B cell (primary cell): Measurements from ENCODE around the gene MUL1. TPM values are rescaled to one million over a fixed set of nuclear protein-coding genes. Genes with fewer than 3 reads are reported as not detected.

ENCODE experiments used
- ATAC-seq: fragments of 200-7000 bp; cut with Tn5 transposase; one replicate; pipeline ENCODE4 v1.10.0; 2021; ENCODE audit warnings: low read depth, mild to moderate bottlenecking, moderate number of reproducible peaks, moderate library complexity
- CTCF ChIA-PET: fragments of 350-600 bp; sonication (Branson Sonifier 250); formaldehyde crosslinking; loops from one replicate; lab custom pipeline; 2021; ENCODE audit warnings: antibody characterized with exemption, inconsistent platforms; lab: Charles Lee
- POLR2A ChIA-PET: fragments of 350-600 bp; sonication (Branson Sonifier 250); formaldehyde crosslinking; loops from one replicate; lab custom pipeline; 2021; ENCODE audit warnings: antibody characterized with exemption; lab: Charles Lee
- DNase-seq: peaks from one replicate; pipeline ENCODE4 v3.0.0; 2013
- H2AFZ ChIP-seq: 2 replicates; pipeline ENCODE4 v1.6.1; 2012; ENCODE audit warnings: mild to moderate bottlenecking, low read depth, low read length; ENCODE audit not compliant: insufficient read depth, poor library complexity, severe bottlenecking
- H3K27ac ChIP-seq, 2 donors: 1 replicate in 1 of 2; 2 replicates in 1 of 2; pipeline ENCODE4 v1.5.1; 2012 to 2013; ENCODE audit warnings: low read length in 2 of 2, mild to moderate bottlenecking in 2 of 2, moderate library complexity in 1 of 2
- H3K27me3 ChIP-seq, 4 experiments: fragments of 200-600 bp in 1 of 4; sonication (generic) in 1 of 4; replicated peaks in 1 of 4; 1 replicate in 2 of 4; 2 replicates in 2 of 4; pipeline versions ENCODE4 v1.6.1 to v1.7.0; 2013 to 2016; ENCODE audit warnings: low read length in 3 of 4, mild to moderate bottlenecking in 2 of 4, mixed read lengths in 1 of 4, moderate library complexity in 1 of 4; ENCODE audit not compliant: insufficient read depth in 4 of 4, control insufficient read depth in 3 of 4; ENCODE audit errors: control extremely low read depth in 1 of 4
- H3K36me3 ChIP-seq, 2 experiments: replicated peaks in 1 of 2; 1 replicate in 1 of 2; 2 replicates in 1 of 2; pipeline versions ENCODE4 v1.6.1 to v1.7.1; 2013; ENCODE audit warnings: low read length in 1 of 2; ENCODE audit not compliant: insufficient read depth in 2 of 2, control insufficient read depth in 1 of 2; ENCODE audit errors: control extremely low read depth in 1 of 2, extremely low read depth in 1 of 2
- H3K4me1 ChIP-seq, 2 donors: fragments of 200-600 bp in 1 of 2; sonication (generic) in 1 of 2; 1 replicate in 1 of 2; 2 replicates in 1 of 2; pipeline versions ENCODE4 v1.5.1 to v1.6.1; 2013 to 2017; ENCODE audit warnings: low read length in 2 of 2; ENCODE audit not compliant: control insufficient read depth in 2 of 2, insufficient read depth in 2 of 2
- H3K4me2 ChIP-seq: replicated peaks from 2 replicates; pipeline ENCODE3; 2012; ENCODE audit warnings: mild to moderate bottlenecking, low read depth, low read length; ENCODE audit not compliant: poor library complexity, severe bottlenecking
- H3K4me3 ChIP-seq, 5 experiments: fragments of 200-600 bp in 1 of 5; sonication (generic) in 1 of 5; 1 replicate in 3 of 5; 2 replicates in 2 of 5; pipeline versions ENCODE4 v1.5.1 to v1.7.0; 2011 to 2016; ENCODE audit warnings: low read length in 4 of 5, mild to moderate bottlenecking in 4 of 5, low read depth in 2 of 5, control low read depth in 1 of 5, moderate library complexity in 1 of 5; ENCODE audit not compliant: insufficient read depth in 1 of 5; ENCODE audit errors: control extremely low read depth in 1 of 5, extremely low read depth in 1 of 5
- H3K79me2 ChIP-seq: fragments of 200-600 bp; sonication (generic); one replicate; pipeline ENCODE4 v1.6.0; 2016; ENCODE audit warnings: low read length; ENCODE audit not compliant: control insufficient read depth, insufficient read depth
- H3K9ac ChIP-seq: fragments of 200-600 bp; sonication (generic); 2 replicates; pipeline ENCODE4 v1.6.1; 2017; ENCODE audit warnings: mild to moderate bottlenecking, low read length, moderate library complexity
- H3K9me3 ChIP-seq, 3 donors: one replicate each; pipeline versions ENCODE4 v1.6.1 to v1.7.1; 2013; ENCODE audit warnings: low read length in 2 of 3; ENCODE audit not compliant: control insufficient read depth in 2 of 3, insufficient read depth in 1 of 3; ENCODE audit errors: control extremely low read depth in 1 of 3
- H4K20me1 ChIP-seq: 2 replicates; pipeline ENCODE4 v1.6.0; 2012; ENCODE audit warnings: mild to moderate bottlenecking, low read length; ENCODE audit not compliant: insufficient read depth, control insufficient read depth, poor library complexity, severe bottlenecking
- H3K27ac Mint-ChIP-seq: one replicate; pipeline ENCODE4 v1.8.0; 2021; ENCODE audit warnings: mixed read lengths
- H3K27me3 Mint-ChIP-seq: one replicate; pipeline ENCODE4 v1.8.0; 2021; ENCODE audit warnings: mixed read lengths
- H3K4me1 Mint-ChIP-seq: one replicate; pipeline ENCODE4 v1.8.0; 2021; ENCODE audit warnings: mixed read lengths
- H3K4me3 Mint-ChIP-seq: one replicate; pipeline ENCODE4 v1.8.0; 2021; ENCODE audit warnings: mixed read lengths
- H3K9me3 Mint-ChIP-seq: one replicate; pipeline ENCODE4 v1.8.0; 2022; ENCODE audit warnings: mixed read lengths; ENCODE audit not compliant: insufficient read depth
- EZH2 ChIP-seq: IDR thresholded peaks from 2 replicates; pipeline ENCODE4 v1.6.1; 2012; ENCODE audit warnings: borderline replicate concordance, low read depth, mild to moderate bottlenecking, moderate library complexity, low read length; ENCODE audit not compliant: insufficient read depth, poor library complexity, severe bottlenecking
- WGBS: methylation state at CpG from one replicate; pipeline ENCODE4 v1.1.5; 2013; ENCODE audit warnings: missing lambda C conversion rate; ENCODE audit not compliant: insufficient coverage; 5-methylcytosine and 5-hydroxymethylcytosine counted together
- intact Hi-C: fragments of 100-400 bp; cut with micrococcal nuclease; formaldehyde crosslinking; loops from one replicate; pipeline ENCODE4 v1.10.0; 2022
- polyA plus RNA-seq: library from polyadenylated mRNA; depleted of rRNA; stranded (reverse); fragments of >200 nt; gene quantifications from 2 replicates; pipeline ENCODE4 v1.2.3, GENCODE V29; 2012
- total RNA-seq, 2 donors: library from RNA; stranded (reverse); fragments of 120-200 nt in 1 of 2; gene quantifications; 1 replicate in 1 of 2; 2 replicates in 1 of 2; pipeline versions ENCODE4 v1.2.3 to v1.2.4, GENCODE V29; 2013 to 2022
- TF ChIP-seq, protein P1 (sequence below): fragments of 200-600 bp; IDR thresholded peaks from one replicate; pipeline ENCODE4 v1.8.0; 2022; ENCODE audit warnings: antibody characterized with exemption, mild to moderate bottlenecking

Gene MUL1
- total and polyA plus RNA-seq, 2 donors (not counting 1 experiment from before 2014, with no cell fraction given) = 11.4 to 23.9 TPM

DNA sequence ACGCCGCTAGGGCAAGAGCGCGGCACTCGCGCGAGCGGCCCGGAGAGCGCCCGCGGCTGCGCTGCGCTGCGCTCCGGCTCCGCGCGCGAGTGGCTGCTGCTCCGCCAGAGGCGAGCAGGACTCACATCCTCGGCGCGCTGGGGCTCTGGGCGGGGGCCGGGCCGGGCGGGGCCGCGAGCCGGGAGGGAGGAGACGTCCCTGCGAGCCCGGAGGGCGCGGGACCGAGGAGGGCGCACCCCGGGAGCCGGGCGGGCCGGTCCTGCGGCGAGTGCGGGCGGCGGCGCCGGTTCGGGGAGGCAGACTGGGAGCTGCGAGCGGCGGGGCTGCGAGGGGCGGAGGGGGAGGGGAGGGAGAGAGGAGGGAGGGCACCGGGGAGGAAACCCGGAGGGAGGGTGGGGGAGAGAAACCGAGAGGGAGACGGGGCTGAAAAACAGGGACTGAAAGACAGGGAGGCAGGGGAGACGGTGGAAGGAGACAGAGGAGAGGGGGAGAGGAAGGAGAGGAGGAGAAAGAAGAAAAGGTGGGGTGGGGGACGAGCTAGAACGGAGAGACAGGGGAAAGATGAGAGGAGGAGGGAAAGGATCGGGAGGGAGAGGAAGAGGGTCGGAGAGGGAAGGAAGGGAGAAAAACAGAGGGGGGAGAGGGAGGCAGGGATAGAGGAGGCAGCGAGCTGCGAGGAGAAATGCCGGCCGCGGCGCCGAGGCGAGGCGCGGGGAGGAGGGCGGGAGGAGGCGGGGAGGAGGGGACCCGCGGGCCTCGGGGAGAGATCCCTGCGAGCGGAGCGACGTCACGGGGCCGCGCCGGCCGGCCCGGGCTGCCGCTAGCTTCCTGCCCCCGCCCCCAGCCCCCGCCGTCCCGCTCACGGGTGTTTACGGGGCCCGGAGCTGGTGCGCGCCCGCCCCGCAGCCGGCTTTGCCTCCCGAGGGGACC, 22.2 kb downstream of the MUL1 start, which contains the start of gene CAMK2N1:
CAMK2N1 (minus strand) TSS at position 684 of the 930 bp plus-strand sequence. CDS start 831 bp downstream, outside the sequence.
- H3K79me2 ChIP-seq = no peaks in the 10 kb centered on the region
- Mint-ChIP-seq H3K9me3 (no peaks in the 10 kb centered on the region), H3K27ac (peak within 1 kb of the TSS; percentile 41), H3K4me1 (peaks cover 18% of the 10 kb centered on the region), H3K4me3 (peak within 1 kb of the TSS; percentile 86), H3K27me3 (peaks cover 63% of the 10 kb centered on the region)
- ChIA-PET CTCF (interaction anchor here (3.9 kb wide), 1 partner anchor 8 kb away, joined by 20 read pairs; no protein-coding TSS in a partner anchor), POLR2A (interaction anchor here (0.6 to 0.8 kb wide), 4 partner anchors 21 to 1530 kb away, joined by 3 to 15 read pairs (median 6); no protein-coding TSS in a partner anchor)
- H3K9ac ChIP-seq = peak within 1 kb of the TSS; percentile 68
- peaks cover 25 to 27% of the 10 kb centered on the region in 2 donors for H3K4me1 ChIP-seq
- no peaks in the 10 kb centered on the region for H4K20me1 ChIP-seq
- peak; percentile 59 for DNase-seq
- no peak within 1 kb of the TSS for H3K27ac ChIP-seq
- peaks cover 0 to 9% (median 0%) of the 10 kb centered on the region in 3 donors for H3K9me3 ChIP-seq
- H3K4me2 ChIP-seq = peak within 1 kb of the TSS; percentile 98
- TF ChIP-seq EZH2 = no peak
- TF ChIP-seq, protein P1, sequence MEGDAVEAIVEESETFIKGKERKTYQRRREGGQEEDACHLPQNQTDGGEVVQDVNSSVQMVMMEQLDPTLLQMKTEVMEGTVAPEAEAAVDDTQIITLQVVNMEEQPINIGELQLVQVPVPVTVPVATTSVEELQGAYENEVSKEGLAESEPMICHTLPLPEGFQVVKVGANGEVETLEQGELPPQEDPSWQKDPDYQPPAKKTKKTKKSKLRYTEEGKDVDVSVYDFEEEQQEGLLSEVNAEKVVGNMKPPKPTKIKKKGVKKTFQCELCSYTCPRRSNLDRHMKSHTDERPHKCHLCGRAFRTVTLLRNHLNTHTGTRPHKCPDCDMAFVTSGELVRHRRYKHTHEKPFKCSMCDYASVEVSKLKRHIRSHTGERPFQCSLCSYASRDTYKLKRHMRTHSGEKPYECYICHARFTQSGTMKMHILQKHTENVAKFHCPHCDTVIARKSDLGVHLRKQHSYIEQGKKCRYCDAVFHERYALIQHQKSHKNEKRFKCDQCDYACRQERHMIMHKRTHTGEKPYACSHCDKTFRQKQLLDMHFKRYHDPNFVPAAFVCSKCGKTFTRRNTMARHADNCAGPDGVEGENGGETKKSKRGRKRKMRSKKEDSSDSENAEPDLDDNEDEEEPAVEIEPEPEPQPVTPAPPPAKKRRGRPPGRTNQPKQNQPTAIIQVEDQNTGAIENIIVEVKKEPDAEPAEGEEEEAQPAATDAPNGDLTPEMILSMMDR = no peak
- 2% methylated on average over 103 of the region's 104 CpGs for WGBS
- H3K4me3 ChIP-seq = peak within 1 kb of the TSS in 4 of 5 experiments; percentile 32 to 67 (median 56)
- H3K27me3 ChIP-seq = peaks cover 0 to 63% (median 24%) of the 10 kb centered on the region in 4 experiments
- H3K36me3 ChIP-seq = no peaks in the 10 kb centered on the region
- ATAC-seq = peak; percentile 58
- intact Hi-C loops = loop anchor here (2.0 kb wide), 1 partner anchor 23 kb away; the partner anchor contains the start of gene MUL1
- peak within 1 kb of the TSS; percentile 92 for H2AFZ ChIP-seq
